ENCODE data around the gene RETREG2. TPM values are rescaled to one million over a fixed set of nuclear protein-coding genes. Genes with fewer than 3 reads are reported as not detected.

Gene RETREG2, protein sequence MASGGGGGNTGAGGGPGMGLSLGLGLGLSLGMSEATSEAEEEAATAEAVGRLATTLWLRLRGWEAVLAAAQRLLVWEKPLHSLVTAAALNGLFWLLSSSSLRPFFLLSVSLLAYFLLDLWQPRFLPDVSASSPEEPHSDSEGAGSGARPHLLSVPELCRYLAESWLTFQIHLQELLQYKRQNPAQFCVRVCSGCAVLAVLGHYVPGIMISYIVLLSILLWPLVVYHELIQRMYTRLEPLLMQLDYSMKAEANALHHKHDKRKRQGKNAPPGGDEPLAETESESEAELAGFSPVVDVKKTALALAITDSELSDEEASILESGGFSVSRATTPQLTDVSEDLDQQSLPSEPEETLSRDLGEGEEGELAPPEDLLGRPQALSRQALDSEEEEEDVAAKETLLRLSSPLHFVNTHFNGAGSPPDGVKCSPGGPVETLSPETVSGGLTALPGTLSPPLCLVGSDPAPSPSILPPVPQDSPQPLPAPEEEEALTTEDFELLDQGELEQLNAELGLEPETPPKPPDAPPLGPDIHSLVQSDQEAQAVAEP
- total RNA-seq = 100 to 1,000 TPM in 1 of 2 donors, 10 to 100 TPM in 1; 94.4 to 116 TPM

- DNase-seq = peak; percentile 92
- H3K9ac ChIP-seq (ENCODE audit: low read depth in 2 of 2, low read length in 2 of 2) = peak within 1 kb of the TSS; percentile 85 to 97
- intact Hi-C loops (cut with DNase I) = loop anchor here (2.0 kb wide), 1 partner anchor 29 kb away; the partner anchor contains the start of gene ZFAND2B
- no peaks in the 10 kb centered on the region for H3K9me3 ChIP-seq
- H3K27ac ChIP-seq = peak within 1 kb of the TSS; percentile 100
- peaks cover 26% of the 10 kb centered on the region for H3K36me3 ChIP-seq
- peaks cover 8% of the 10 kb centered on the region for H3K4me1 ChIP-seq
- TF ChIP-seq, protein P1, sequence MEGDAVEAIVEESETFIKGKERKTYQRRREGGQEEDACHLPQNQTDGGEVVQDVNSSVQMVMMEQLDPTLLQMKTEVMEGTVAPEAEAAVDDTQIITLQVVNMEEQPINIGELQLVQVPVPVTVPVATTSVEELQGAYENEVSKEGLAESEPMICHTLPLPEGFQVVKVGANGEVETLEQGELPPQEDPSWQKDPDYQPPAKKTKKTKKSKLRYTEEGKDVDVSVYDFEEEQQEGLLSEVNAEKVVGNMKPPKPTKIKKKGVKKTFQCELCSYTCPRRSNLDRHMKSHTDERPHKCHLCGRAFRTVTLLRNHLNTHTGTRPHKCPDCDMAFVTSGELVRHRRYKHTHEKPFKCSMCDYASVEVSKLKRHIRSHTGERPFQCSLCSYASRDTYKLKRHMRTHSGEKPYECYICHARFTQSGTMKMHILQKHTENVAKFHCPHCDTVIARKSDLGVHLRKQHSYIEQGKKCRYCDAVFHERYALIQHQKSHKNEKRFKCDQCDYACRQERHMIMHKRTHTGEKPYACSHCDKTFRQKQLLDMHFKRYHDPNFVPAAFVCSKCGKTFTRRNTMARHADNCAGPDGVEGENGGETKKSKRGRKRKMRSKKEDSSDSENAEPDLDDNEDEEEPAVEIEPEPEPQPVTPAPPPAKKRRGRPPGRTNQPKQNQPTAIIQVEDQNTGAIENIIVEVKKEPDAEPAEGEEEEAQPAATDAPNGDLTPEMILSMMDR (IDR thresholded peaks at IDR 0.05) = no peak
- peak within 1 kb of the TSS; percentile 76 for H3K4me3 ChIP-seq
- no peaks in the 10 kb centered on the region for H3K27me3 ChIP-seq
Measured at GRCh38 chr2:219177552-219178376, at the start of gene RETREG2. RETREG2 (plus strand) TSS chr2:219178275; CDS start chr2:219178353, 78 bp downstream.

DNA sequence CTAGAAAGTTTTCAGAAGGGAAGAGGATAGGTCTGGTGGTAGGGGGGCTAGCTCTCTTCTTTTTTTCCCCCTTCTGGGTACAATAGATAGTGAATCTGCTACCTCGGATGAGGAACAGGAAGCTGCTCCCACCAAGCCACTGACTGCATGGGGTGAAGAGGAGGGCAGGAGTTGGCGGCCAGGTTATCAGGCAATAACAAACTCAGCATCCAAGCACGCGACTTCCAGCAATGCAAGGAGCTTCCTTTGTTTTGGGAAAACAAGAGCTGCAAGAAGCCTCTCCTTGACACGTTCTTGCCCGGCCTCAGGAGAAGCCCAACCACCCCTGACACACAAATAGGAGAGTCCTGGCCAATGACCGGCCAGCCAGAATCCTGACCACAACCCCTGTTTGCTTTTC is 49.7 kb upstream of the RETREG2 start:
- TF ChIP-seq, protein P1 (IDR thresholded peaks at IDR 0.05) = no peak
- no peaks in the 10 kb centered on the region for H3K36me3 ChIP-seq
- intact Hi-C loops (cut with DNase I) = no loop called here
- H3K4me3 ChIP-seq = no peak overlapping the region
- peaks cover 4% of the 10 kb centered on the region for H3K4me1 ChIP-seq
- H3K27ac ChIP-seq = no peak overlapping the region
- H3K9me3 ChIP-seq = no peaks in the 10 kb centered on the region
- no peaks in the 10 kb centered on the region for H3K27me3 ChIP-seq
- H3K9ac ChIP-seq (ENCODE audit: low read depth in 2 of 2, low read length in 2 of 2) = no peak overlapping the region
- DNase-seq = no peak

GRCh38 chr2:219129589-219129988 is 48.5 kb upstream of the RETREG2 start:
- no peak for DNase-seq
- no peak overlapping the region for H3K9ac ChIP-seq (ENCODE audit: low read depth in 2 of 2, low read length in 2 of 2)
- no peak overlapping the region for H3K27ac ChIP-seq
- intact Hi-C loops (cut with DNase I) = no loop called here
- no peaks in the 10 kb centered on the region for H3K9me3 ChIP-seq
- no peak overlapping the region for H3K4me3 ChIP-seq
- TF ChIP-seq, protein P1 (IDR thresholded peaks at IDR 0.05) = no peak
- no peaks in the 10 kb centered on the region for H3K36me3 ChIP-seq
- no peaks in the 10 kb centered on the region for H3K27me3 ChIP-seq
- peaks cover 4% of the 10 kb centered on the region for H3K4me1 ChIP-seq

- Histone ChIP-seq H3K4me3 (no peak overlapping the region), H3K9me3 (no peaks in the 10 kb centered on the region), H3K9ac (ENCODE audit: low read depth in 2 of 2, low read length in 2 of 2) (no peak overlapping the region), H3K36me3 (no peaks in the 10 kb centered on the region), H3K27me3 (no peaks in the 10 kb centered on the region), H3K27ac (no peak overlapping the region), H3K4me1 (peaks cover 4% of the 10 kb centered on the region)
- TF ChIP-seq, protein P1 (IDR thresholded peaks at IDR 0.05) = no peak
- no peak for DNase-seq
- intact Hi-C loops (cut with DNase I) = no loop called here
Measured at GRCh38 chr2:219131327-219131726, 46.7 kb upstream of the RETREG2 start.

- intact Hi-C loops (cut with DNase I) = no loop called here
- no peak overlapping the region for H3K9ac ChIP-seq (ENCODE audit: low read depth in 2 of 2, low read length in 2 of 2)
- no peaks in the 10 kb centered on the region for H3K36me3 ChIP-seq
- H3K4me3 ChIP-seq = no peak overlapping the region
- no peaks in the 10 kb centered on the region for H3K9me3 ChIP-seq
- no peak overlapping the region for H3K27ac ChIP-seq
- TF ChIP-seq, protein P1 (IDR thresholded peaks at IDR 0.05) = no peak
- peaks cover 4% of the 10 kb centered on the region for H3K4me1 ChIP-seq
- H3K27me3 ChIP-seq = no peaks in the 10 kb centered on the region
- no peak for DNase-seq
Measured at GRCh38 chr2:219131744-219132143, 46.3 kb upstream of the RETREG2 start.

Data from colonic mucosa (tissue), 4 donors.